Activated T-cell treated with anti-CD3 and anti-CD28 coated beads, Interleukin-2, amount 50 U/mL, for 4 hours (primary cell): ENCODE data around the gene CYP4F3. TPM values are rescaled to one million over a fixed set of nuclear protein-coding genes. Genes with fewer than 3 reads are reported as not detected.

Experiments
- ATAC-seq, 2 donors: fragments of 200-7000 bp; cut with Tn5 transposase; one replicate each; pipeline ENCODE4 v1.10.0; 2021
- DNase-seq: peaks from one replicate; pipeline ENCODE4 v3.0.0-alpha.2; 2020
- H3K27me3 Mint-ChIP-seq: one replicate; pipeline ENCODE4 v1.8.0; 2021; ENCODE audit warnings: low read depth, mixed read lengths
- H3K36me3 Mint-ChIP-seq: one replicate; pipeline ENCODE4 v1.8.0; 2022; ENCODE audit warnings: mixed read lengths; ENCODE audit not compliant: insufficient read depth
- H3K4me1 Mint-ChIP-seq: one replicate; pipeline ENCODE4 v1.8.0; 2021; ENCODE audit warnings: low read depth, mixed read lengths
- H3K4me3 Mint-ChIP-seq: one replicate; pipeline ENCODE4 v1.8.0; 2021; ENCODE audit warnings: mild to moderate bottlenecking, moderate library complexity, mixed read lengths
- H3K9me3 Mint-ChIP-seq: one replicate; pipeline ENCODE4 v1.8.0; 2021; ENCODE audit warnings: mixed read lengths
- total RNA-seq, 3 donors: library from RNA; stranded (reverse); gene quantifications; one replicate each; pipeline ENCODE4 v1.2.1, GENCODE V29; 2021

The CYP4F3 gene
- total RNA-seq, 3 donors from 2014 or later = 0.08 to 0.18 TPM; not detected in 1

DNA sequence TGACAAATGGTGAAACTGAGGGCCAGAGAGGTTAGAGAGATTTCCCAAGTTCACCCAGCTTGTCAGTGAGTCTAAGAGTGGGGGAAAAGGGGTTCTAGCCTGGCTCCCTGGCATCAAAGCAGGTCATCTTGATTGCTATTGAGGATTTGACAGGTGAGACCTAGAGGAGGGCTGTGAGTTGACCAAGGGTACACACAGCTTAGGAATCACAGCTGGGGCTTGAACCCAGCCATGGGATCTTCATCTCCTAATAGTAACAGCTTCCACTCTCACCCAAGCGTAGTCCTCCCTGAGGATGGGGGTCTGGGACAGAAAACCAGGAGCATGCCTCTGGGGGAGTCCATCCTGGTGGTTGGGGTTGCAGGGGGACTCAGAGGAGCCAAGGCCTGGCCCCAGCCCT is 18.9 kb upstream of the CYP4F3 start:
- ATAC-seq = no peak
- Mint-ChIP-seq H3K27me3 (peaks cover 34% of the 10 kb centered on the region), H3K36me3 (no peaks in the 10 kb centered on the region), H3K9me3 (no peaks in the 10 kb centered on the region), H3K4me1 (no peaks in the 10 kb centered on the region), H3K4me3 (no peak overlapping the region)
- no peak for DNase-seq

DNA sequence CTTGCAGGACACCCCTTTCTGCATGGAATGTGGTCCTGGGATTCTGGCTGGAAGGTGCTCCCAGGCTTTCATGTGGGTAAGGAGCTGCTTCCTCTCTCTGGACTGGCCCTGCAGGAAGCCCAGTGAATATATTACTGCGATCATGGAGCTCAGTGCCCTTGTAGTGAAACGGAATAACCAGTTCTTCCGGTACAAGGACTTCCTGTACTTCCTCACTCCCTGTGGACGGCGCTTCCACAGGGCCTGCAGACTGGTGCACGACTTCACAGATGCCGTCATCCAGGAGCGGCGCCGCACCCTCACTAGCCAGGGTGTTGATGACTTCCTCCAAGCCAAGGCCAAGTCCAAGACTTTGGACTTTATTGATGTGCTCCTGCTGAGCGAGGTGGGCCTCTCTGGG is 17.7 kb upstream of the CYP4F3 start:
- H3K4me3 Mint-ChIP-seq = no peak overlapping the region

DNA sequence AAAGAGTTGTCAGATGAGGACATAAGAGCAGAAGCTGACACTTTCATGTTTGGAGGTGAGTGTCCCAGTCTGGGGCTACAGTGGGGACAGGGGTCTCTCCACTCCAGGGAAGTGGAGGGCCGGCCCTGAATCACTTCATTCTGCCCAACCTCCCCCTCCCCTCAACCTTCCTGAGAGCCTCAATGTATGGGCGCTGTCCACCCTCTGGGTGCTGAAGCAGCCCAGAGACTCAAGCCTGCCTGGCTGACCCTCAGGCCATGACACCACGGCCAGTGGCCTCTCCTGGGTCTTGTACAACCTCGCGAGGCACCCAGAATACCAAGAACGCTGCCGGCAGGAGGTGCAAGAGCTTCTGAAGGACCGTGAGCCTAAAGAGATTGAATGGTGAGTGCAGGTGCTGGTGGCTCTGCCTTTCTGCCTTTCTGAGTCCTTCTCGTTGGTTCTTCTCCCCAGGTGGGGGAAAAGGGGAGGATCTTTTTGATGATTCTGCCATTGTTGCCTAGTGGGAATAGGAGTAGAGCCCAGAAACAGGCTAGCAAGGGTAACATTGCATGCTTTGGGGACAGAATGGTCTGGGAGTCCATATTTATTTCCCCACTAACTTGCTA is 16.9 kb upstream of the CYP4F3 start:
- no peaks in the 10 kb centered on the region for H3K36me3 Mint-ChIP-seq
- no peaks in the 10 kb centered on the region for H3K4me1 Mint-ChIP-seq
- ATAC-seq (no peak), DNase-seq (no peak)
- peaks cover 29% of the 10 kb centered on the region for H3K27me3 Mint-ChIP-seq
- no peaks in the 10 kb centered on the region for H3K9me3 Mint-ChIP-seq
- H3K4me3 Mint-ChIP-seq = no peak overlapping the region

More for the DNA sequence above, 17.7 kb upstream of the CYP4F3 start:
- no peak for DNase-seq
- ATAC-seq = no peak
- Mint-ChIP-seq H3K9me3 (no peaks in the 10 kb centered on the region), H3K4me1 (no peaks in the 10 kb centered on the region), H3K27me3 (peaks cover 28% of the 10 kb centered on the region), H3K36me3 (no peaks in the 10 kb centered on the region)

DNA sequence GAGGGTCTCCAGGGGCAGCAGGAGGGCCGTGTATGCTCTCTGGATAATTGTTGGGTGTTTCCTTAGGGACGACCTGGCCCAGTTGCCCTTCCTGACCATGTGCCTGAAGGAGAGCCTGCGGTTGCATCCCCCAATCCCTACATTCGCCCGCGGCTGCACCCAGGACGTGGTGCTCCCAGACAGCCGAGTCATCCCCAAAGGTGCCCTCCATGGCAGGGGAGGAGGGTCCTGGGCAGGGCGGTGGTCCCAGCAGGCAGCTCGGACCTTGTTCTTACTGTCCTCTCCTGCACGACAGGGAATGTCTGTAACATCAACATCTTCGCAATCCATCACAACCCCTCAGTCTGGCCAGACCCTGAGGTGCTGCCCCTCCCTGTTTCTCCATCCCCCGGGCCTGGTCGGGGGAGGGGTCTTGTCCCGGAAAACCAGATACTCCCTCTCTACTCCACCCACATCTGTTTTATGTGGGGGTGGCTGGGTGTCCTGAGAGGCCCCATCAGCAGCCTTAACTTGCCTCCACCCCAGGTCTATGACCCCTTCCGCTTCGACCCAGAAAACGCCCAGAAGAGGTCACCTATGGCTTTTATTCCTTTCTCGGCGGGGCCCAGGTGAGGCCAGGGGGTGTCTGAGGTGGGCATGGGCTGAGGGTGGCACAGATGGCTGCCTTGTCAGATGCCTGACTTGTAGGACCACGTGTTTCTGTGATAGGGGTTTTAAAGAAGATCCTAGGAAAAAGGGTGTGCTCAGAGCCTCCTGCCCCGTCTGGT is 12.3 kb upstream of the CYP4F3 start:
- ATAC-seq (no peak), DNase-seq (no peak)
- no peaks in the 10 kb centered on the region for H3K36me3 Mint-ChIP-seq
- H3K9me3 Mint-ChIP-seq = no peaks in the 10 kb centered on the region
- H3K27me3 Mint-ChIP-seq = peaks cover 8% of the 10 kb centered on the region
- H3K4me1 Mint-ChIP-seq = peaks cover 3% of the 10 kb centered on the region
- no peak overlapping the region for H3K4me3 Mint-ChIP-seq

DNA sequence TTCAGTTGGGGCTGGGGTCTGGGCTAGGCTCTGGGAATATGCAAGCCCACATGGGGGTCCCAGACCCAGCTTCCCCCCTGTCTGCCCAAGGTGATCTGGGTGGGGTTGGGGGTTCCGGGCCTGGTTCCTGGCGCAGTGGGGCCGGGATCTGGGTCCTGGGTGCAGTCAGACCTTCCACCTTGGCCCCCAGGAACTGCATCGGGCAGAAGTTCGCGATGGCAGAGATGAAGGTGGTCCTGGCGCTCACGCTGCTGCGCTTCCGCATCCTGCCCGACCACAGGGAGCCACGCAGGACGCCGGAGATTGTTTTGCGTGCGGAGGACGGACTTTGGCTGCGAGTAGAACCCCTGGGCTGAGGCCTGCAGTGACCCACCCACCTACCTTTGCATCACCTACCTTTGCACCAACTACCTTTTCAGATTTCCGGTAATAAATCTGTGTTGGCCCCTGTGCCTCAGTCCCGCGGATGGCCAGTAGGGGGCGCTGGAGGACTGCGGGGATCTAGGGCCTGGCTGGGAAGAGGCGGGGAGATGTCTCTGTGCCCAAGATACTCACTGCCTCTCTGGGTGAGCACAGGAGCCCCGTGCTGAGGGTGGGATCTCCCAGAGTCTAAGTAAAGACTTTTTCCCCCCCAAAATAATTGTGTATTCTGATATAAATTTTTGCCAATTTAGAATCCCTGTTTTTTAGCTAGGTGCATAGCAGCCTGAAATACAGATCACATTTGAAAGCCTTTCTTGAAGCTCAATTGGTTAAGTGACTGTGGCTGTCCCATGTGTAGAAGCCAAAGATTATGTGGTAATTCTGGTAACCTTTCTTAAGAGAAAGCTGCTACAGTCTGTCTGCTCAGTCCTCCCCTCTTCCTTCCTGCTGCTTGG is 11.5 kb upstream of the CYP4F3 start:
- ATAC-seq (peak; percentile 94 to 96), DNase-seq (peak; percentile 94)
- Mint-ChIP-seq H3K4me1 (peaks cover 3% of the 10 kb centered on the region), H3K36me3 (no peaks in the 10 kb centered on the region), H3K27me3 (peaks cover 8% of the 10 kb centered on the region), H3K9me3 (no peaks in the 10 kb centered on the region), H3K4me3 (no peak overlapping the region)

DNA sequence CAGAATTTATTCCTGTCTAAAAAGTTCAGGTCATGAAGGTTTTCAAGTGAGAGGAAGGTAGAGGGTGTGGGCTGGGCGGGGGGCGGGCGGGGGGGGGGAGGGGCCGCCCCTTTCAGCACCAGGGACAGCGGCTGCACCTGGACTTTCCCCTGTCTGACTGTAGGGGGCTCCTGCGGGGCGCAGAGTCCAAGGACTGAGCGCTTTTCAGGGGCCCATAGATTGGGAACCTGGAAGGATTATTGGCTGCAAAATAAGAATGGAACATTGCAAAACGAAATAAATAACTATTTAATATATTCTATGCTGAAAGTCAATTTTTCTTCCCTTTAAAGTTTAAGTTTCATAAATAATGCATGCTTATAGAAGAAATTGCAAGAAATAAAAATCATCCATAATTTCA is 8.9 kb upstream of the CYP4F3 start:
- DNase-seq = peak; percentile 27
- Mint-ChIP-seq H3K27me3 (peaks cover 23% of the 10 kb centered on the region), H3K9me3 (no peaks in the 10 kb centered on the region), H3K4me3 (no peak overlapping the region), H3K4me1 (peaks cover 3% of the 10 kb centered on the region), H3K36me3 (no peaks in the 10 kb centered on the region)
- peak in 1 of 2 donors; percentile 59 for ATAC-seq

DNA sequence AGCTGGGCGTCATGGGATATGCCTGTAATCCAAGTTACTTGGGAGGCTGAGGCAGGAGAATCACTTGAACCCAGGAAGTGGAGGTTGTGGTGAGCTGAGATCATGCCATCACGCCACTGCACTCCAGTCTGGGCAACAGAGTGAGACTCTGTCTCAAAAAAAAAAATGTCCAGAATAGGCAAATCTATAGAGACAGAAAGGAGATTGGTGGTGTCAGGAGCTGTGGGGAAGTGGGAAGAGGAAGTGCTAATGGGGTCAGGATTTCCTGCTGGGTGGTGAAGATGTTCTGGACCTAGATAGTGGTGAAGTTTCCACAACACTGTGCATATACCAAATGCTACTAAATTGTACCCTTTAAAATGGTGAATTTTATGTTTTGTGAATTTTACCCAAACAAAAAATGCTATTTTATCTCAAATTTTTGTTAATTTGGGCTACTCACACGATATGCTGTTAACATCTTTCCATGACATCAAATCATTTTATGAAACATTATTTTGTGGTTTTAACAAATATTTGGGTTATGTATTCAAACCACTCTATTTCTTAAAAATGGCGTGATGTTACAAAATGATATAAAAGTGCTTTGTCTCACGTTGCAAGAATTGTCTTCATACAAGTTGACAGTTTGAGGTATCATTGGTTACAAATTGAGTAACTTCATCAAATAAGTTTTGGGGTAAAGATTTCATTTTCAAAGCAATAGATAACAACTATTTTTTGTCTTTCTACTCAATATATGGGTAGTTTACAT is 7.4 kb upstream of the CYP4F3 start:
- H3K9me3 Mint-ChIP-seq = no peaks in the 10 kb centered on the region
- H3K27me3 Mint-ChIP-seq = peaks cover 21% of the 10 kb centered on the region
- H3K36me3 Mint-ChIP-seq = no peaks in the 10 kb centered on the region
- H3K4me3 Mint-ChIP-seq = no peak overlapping the region
- DNase-seq (no peak), ATAC-seq (no peak)
- H3K4me1 Mint-ChIP-seq = peaks cover 3% of the 10 kb centered on the region

DNA sequence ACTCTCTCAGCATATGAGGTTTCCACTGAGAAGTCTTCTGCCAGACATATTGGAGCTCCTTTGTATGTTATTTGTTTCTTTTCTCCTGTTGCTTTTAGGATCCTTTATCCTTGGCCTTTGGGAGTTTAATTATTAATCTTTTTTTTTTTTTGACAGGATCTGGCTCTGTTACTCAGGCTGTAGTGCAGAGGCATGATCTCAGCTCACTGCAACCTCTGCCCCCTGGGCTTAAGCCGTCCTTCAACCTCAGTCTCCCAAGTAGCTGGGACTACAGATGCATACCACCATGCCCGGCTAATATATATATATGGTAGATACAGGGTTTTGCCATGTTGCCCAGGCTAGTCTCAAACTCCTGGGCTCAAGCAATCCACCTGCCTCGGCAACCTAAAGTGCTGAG is 6.6 kb upstream of the CYP4F3 start:
- H3K9me3 Mint-ChIP-seq = no peaks in the 10 kb centered on the region
- no peak overlapping the region for H3K4me3 Mint-ChIP-seq
- ATAC-seq = no peak
- H3K36me3 Mint-ChIP-seq = no peaks in the 10 kb centered on the region
- H3K27me3 Mint-ChIP-seq = peaks cover 20% of the 10 kb centered on the region
- DNase-seq = no peak
- H3K4me1 Mint-ChIP-seq = peaks cover 3% of the 10 kb centered on the region

DNA sequence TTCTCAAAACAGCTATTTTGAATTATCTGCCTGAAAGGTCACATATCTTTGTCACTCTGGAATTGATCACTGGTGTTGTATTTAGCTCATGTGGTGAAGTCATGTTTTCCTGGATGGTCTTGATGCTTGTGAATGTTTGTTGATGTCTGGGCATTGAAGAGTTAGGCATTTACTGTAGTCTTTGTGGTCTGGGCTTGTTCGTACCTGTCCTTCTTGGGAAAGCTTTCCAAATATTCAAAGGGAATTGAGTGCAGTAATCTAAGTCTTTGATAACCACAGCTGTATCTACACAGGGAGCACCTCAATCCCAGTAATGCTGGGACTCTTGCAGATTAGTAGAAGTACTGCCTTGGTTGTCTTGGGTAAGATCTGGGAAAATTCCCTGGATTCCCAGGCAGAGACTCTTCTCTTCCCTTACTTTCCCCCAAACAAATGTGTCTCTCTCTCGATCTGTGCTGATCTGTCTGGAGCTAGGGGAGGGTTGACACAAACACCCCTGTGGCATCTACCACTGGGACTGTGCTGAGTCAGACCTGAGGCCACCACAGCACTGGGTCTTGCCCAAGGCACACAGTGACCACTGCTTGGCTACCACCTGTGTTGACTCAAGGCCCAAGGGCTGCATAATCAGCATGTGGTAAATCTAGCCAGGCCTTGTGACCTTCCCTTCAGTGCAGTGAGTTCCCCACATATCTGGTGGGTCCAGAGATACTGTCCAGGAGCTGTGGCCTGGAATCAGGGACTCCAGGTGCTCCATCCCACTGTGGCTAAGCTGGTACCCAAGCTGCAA is 5.5 kb upstream of the CYP4F3 start:
- no peak overlapping the region for H3K4me3 Mint-ChIP-seq
- peaks cover 22% of the 10 kb centered on the region for H3K27me3 Mint-ChIP-seq
- H3K9me3 Mint-ChIP-seq = no peaks in the 10 kb centered on the region
- no peak for ATAC-seq
- H3K4me1 Mint-ChIP-seq = peaks cover 3% of the 10 kb centered on the region
- no peak for DNase-seq
- no peaks in the 10 kb centered on the region for H3K36me3 Mint-ChIP-seq

DNA sequence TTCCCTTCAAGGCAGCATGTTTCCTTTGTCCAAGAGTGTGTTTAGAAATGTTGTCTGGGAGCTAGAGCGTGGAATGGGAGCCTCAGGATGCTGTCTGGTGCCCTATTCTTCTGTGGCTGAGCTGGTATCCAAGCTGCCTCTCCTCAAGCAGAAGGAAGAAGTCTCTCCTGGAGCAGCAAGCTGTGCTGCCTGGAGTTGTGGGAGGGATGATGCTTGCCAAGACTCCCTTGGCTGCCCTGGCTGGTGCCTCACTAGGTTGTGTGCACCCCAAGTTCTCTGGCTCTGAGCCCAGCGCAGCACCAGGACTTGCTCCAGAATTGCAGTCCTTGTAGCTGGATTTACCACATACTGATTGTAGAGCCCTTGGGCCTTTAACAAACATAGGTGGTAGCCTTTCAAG is 4.7 kb upstream of the CYP4F3 start:
- Mint-ChIP-seq H3K4me3 (no peak overlapping the region), H3K4me1 (peaks cover 3% of the 10 kb centered on the region)

DNA sequence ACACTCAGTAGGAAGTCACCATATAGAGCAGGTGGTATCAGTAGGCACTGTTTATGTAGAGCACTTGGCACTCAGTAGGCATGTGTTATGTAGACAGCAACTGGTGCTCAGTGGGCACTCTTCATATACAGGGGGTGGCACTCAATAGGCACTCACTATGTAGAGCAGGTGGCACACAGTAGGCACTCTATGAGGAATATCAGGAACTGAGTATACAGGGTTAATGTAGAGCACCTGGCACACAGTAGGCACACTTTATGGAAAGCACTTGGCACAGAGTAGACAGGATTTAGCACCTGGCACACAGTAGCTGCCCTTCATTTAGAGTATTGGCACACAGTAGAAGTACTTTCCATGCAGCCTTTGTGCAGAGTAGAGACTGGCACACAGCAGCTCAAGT is 1.1 kb upstream of the CYP4F3 start:
- peaks cover 22% of the 10 kb centered on the region for H3K27me3 Mint-ChIP-seq

More for the DNA sequence above, 4.7 kb upstream of the CYP4F3 start:
- H3K9me3 Mint-ChIP-seq = no peaks in the 10 kb centered on the region
- no peaks in the 10 kb centered on the region for H3K36me3 Mint-ChIP-seq
- DNase-seq (no peak), ATAC-seq (no peak)
- H3K27me3 Mint-ChIP-seq = peaks cover 22% of the 10 kb centered on the region

DNA sequence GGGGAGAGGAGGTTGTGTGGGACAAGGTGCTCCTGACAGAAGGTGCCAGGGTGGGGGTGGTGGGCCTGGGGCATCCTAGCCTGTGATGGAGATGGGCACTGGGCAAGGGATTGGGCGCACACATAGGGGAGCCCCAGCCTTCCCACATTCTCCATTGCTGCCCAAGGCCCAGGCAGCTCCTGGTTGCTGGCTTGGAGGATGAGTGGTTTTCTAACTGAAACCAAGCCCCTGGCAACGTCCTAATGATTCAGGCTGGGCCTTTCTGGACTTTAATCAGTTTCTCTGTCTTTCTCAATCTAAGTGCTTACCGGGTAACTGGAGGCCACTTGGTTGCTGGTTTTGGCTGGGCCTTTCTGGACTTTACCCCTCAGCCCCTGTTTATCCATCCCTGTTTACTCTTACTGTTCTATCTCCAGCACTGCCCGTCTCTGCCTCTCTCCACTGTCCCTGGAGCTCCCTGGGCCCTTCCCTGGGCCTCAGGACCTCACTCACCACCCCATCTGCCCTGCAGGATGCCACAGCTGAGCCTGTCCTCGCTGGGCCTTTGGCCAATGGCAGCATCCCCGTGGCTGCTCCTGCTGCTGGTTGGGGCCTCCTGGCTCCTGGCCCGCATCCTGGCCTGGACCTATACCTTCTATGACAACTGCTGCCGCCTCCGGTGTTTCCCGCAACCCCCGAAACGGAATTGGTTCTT is 354 bp downstream of the CYP4F3 start:
- Mint-ChIP-seq H3K36me3 (no peaks in the 10 kb centered on the region), H3K9me3 (no peaks in the 10 kb centered on the region), H3K27me3 (peaks cover 12% of the 10 kb centered on the region), H3K4me1 (peaks cover 3% of the 10 kb centered on the region), H3K4me3 (no peak overlapping the region)
- DNase-seq (no peak), ATAC-seq (no peak)

More for the DNA sequence above, 1.1 kb upstream of the CYP4F3 start:
- H3K9me3 Mint-ChIP-seq = no peaks in the 10 kb centered on the region
- DNase-seq (no peak), ATAC-seq (no peak)
- peaks cover 3% of the 10 kb centered on the region for H3K4me1 Mint-ChIP-seq
- no peaks in the 10 kb centered on the region for H3K36me3 Mint-ChIP-seq
- H3K4me3 Mint-ChIP-seq = no peak overlapping the region

DNA sequence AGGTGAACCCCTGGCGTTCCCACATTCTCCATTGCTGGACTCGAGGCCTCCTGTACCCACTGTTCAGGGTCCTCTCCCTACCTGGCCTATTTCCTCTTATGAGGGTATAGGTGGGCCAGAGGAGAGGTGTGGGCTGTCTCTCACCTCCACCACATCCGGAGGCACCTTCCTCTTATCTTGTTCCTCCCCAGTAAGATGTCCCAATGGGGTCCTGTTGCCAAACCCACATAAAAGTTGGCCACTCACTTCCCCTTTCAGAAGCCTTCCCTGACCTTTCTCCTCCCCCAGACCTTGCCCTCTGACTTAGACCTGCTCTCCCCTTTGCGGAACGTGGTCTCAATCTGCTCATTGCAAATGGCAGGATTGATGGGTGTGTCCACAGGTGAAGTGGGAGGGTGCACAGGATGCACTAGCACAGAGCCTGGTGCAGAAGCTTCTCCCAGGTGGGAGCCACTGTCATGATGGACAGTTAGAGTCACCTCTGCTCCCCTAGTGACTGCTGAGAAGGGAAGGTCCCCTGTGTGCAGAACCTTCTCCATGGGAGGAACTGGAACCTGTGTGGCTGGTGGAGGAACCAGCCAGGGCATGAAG is 1.3 kb downstream of the CYP4F3 start:
- Mint-ChIP-seq H3K27me3 (peaks cover 12% of the 10 kb centered on the region), H3K36me3 (no peaks in the 10 kb centered on the region), H3K4me1 (peaks cover 3% of the 10 kb centered on the region), H3K9me3 (no peaks in the 10 kb centered on the region), H3K4me3 (no peak overlapping the region)
- ATAC-seq (no peak), DNase-seq (no peak)
